Right hindlimb (tissue), 1 donor: ENCODE results near the gene TRMO.
"Not testable (repeated sequence)": the region's sequence is repeated elsewhere in the genome, so short reads cannot be mapped to it uniquely, and the experiment has no call there.

Experiments
- DNase-seq: peaks from one replicate; pipeline ENCODE4 v3.0.0-alpha.2; 2018

Gene TRMO

GRCh38 chr9:97921959-97922724, at the start of gene TRMO:
TRMO (minus strand) TSS chr9:97922500; CDS start chr9:97922493, 7 bp downstream.
- DNase-seq = peak; percentile 98

DNA sequence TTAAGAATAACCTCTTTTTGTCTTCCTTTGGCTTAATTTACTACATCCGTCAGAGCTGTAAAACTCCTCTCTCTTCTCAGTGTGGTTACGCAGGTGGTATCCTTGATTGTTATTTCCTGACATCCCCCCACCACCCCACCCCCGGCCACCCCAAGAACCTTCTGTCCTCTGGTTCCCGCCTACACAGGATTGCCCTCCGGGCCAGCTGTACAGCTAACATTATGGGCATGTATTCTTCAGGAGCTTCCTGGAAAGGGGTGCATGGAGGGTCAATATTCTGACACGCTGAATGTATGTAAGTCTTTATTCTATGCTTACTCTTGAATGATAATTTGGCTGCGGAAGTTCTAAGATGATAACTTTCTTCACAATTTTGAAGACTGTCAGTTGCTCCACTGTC, 47.9 kb upstream of the TRMO start:
- DNase-seq = no peak

- DNase-seq = no peak
Observed at GRCh38 chr9:97969014-97969413, 46.7 kb upstream of the TRMO start.

DNA sequence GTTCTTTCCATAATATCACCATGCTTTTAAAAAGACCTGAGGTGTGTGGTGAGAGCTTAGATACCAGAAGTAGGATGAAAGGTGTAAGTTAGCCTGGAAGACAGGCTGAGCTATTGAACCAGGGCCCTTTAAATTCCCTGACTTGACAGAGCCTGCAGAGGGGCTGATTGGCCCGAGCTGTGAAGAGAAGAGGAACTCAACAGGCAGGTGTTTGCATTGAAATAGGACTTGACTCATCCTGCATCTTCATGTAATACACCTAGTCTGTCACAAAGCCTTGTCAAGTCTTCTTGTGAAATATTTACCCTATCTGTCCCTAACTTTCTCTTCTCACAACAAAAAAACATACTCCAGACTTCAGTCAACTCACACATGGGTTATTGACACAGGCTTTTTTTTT, 44.2 kb upstream of the TRMO start:
- DNase-seq = no peak

DNA sequence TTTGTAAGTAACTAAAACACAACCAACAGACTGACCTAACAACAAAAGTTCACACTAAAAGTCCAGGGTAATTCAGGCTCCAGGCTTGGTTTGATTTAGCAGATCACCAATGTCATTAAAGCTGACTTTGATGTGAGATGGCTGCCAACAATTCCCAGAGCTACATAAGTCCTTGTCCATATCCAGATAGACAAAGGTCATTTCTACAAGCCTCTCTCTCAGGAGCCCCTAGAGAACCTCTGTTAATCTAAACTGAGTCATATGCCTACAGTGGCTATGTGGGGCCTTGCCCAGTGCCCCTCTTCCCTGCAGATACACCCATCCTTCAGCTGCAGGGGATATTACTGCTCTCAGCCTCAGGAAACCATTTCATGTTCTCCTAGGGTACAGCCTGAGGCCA, 42.6 kb upstream of the TRMO start:
- no peak for DNase-seq

DNA sequence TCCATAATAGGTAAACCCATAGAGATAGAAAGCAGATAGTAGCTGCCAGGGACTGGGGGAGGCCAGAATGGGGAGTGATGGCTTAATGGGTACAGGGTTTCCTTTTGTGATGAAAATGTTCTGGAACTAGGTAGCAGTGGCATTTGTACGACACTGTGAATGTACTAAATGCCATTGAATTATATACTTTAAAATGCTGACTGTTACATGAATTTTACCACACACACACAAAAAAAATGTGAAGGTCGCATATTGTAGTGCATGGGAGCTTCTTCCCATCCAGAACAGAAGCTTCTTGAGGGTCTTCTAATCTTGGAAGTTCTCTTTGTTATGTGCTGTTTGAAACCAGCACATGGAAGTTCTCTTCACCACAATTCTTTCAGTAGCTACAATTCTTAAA, 40.9 kb upstream of the TRMO start:
- DNase-seq = no peak

GRCh38 chr9:97962575-97962974, 40.3 kb upstream of the TRMO start:
- no peak for DNase-seq

DNA sequence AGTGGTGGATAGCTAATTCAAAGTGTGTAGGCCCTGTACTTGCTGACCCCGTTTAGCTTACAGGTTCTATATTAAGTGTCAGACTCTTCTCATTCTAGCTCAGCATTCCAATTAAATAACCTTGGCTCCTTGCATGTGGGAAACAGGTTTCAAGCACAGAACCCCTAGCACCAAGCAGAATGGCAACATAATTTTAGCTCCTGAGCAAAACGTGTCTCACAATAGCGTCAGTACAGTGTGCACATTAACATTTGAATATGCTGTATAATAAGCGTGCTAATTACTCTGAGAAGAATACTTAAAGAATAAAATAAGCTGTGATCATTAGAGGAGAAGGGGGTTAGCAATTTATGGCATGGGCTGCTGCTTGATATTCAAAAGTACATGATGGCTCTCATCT, 39.8 kb upstream of the TRMO start:
- no peak for DNase-seq

DNA sequence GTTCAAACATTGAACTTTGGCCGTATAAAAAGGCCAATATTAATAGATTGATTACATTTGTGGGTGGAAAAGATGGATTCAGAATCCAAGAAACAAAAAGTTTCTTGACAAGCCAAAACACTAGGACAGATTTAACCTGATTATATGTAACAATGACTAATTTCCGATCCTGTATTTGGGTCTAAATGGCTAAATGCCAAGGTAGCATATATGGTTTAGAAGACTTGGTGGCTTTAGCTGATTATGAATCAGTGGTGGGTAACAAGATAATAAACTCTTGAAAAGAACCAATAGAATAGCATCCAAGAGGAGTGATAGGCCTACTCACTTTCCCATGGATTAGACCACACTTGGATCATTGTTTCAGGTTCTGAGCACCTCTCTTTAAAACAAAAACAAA, 39.1 kb upstream of the TRMO start:
- no peak for DNase-seq

DNA sequence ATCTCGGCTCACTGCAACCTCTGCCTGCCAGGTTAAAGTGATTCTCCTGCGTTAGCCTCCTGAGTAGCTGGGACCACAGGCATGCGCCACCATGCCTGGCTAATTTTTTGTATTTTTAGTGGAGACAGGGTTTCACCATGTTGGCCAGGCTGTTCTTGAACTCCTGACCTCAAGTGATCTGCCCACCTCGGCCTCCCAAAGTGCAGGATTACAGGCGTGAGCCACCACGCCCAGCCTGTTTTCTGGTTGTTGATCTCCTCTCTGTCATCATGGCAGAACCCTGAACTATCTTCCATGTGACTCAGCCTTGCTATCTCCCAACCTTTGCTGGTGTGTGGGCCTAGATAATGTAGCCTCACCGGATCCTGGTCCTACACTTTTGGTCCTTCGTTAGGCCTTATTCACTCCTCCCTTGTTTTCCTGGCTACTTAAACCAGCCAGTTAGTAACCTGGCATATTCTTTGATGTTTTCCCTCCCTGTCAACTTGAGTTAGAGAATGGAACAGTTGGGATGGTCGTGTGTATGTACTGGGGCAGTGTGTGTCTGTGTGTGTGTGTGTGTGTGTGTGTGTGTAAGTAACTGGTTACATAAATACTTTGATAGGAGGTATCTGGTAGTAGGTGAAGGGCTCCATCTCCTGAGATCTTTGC, 38.5 kb upstream of the TRMO start:
- DNase-seq = not testable (repeated sequence)

GRCh38 chr9:97959585-97959984, 37.3 kb upstream of the TRMO start:
- no peak for DNase-seq

DNA sequence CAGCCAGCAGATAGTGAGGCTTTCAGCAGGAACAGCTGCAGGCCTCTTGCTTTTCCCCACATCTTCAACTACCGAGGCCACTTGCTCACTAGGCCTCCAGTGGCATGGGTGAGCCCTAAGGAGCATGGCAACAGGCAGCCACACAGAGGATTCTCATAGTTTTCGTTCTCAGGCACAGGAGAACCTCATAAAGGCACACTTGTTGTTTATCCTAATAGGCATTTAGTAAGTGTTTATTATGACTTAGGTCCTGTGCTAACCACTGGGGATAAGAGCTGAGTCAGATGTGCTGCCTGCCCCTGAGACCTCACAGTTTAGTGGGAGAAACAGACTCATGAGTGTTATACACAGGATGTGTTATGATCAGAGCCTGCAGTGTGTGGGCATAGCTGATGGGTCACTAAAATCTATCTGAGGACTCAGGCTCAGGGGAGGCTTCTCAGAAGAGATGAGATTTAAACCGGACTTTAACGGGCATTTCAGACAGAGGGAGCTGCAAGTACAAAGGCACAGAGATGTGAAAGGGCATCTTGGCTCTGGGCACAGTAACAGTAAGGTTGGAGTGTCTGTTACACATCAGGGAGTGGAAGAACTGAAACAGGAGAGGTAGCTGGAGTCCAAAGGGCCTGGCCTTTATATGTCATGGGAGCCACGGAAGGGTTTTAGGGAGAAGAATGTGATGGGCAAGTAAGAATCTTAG, 36.7 kb upstream of the TRMO start:
- DNase-seq = no peak

GRCh38 chr9:97956331-97956730, 34.0 kb upstream of the TRMO start:
- DNase-seq = no peak

GRCh38 chr9:97954550-97954989, 32.3 kb upstream of the TRMO start:
- DNase-seq = no peak

GRCh38 chr9:97950873-97951272, 28.6 kb upstream of the TRMO start:
- DNase-seq = not testable (repeated sequence)

DNA sequence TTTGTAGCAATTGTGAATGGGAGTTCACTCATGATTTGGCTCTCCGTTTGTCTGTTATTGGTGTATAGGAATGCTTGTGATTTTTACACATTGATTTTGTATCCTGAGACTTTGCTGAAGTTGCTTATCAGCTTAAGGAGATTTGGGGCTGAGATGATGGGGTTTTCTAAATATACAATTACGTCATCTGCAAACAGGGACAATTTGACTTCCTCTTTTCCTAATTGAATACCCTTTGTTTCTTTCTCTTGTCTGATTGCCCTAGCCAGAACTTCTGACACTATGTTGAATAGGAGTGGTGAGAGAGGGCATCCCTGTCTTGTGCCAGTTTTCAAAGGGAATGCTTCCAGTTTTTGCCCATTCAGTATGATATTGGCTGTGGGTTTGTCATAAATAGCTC, 24.8 kb upstream of the TRMO start:
- not testable (repeated sequence) for DNase-seq

GRCh38 chr9:97945470-97945869, 23.2 kb upstream of the TRMO start:
- DNase-seq = not testable (repeated sequence)

DNA sequence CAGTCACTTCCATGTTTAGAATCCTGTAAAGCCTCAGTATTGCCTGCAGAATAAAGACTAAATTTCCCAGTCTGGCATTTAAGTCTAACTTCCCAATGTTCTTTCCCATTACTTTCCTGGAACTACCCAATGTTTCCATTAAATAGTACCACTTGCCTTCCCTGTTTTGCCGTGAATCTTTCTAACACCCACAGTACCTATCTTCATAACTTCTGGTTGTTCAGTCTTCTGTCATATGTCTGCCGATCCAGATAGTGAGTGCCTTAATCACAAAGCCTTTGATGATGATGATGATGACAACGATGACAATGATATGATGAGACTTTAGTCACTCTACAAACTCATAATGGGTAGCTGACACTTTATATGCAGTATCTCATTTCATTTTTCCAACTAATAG, 22.3 kb upstream of the TRMO start:
- no peak for DNase-seq

GRCh38 chr9:97943308-97943855, 21.1 kb upstream of the TRMO start:
- no peak for DNase-seq

- no peak for DNase-seq
Observed at GRCh38 chr9:97941323-97941722, 19.0 kb upstream of the TRMO start.

DNA sequence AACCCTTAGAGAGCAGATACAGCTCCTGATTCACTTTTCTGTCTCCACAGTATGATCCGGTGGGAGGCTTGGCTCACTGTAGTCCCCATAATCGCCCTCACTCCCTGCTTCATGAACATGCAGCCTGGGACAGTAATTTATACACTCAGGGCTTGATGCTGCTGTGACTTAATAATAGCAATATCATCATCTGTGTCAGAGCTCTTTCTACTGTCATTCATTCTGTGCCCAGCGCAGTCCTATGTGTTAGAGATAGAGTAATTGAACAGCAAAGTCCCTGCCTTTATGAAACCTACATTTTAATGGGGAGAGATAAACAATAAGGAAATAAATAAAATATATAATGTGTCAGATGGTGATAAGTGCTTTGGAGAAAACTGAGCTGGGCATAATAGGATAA, 18.4 kb upstream of the TRMO start:
- no peak for DNase-seq

GRCh38 chr9:97940233-97940632, 17.9 kb upstream of the TRMO start:
- no peak for DNase-seq

DNA sequence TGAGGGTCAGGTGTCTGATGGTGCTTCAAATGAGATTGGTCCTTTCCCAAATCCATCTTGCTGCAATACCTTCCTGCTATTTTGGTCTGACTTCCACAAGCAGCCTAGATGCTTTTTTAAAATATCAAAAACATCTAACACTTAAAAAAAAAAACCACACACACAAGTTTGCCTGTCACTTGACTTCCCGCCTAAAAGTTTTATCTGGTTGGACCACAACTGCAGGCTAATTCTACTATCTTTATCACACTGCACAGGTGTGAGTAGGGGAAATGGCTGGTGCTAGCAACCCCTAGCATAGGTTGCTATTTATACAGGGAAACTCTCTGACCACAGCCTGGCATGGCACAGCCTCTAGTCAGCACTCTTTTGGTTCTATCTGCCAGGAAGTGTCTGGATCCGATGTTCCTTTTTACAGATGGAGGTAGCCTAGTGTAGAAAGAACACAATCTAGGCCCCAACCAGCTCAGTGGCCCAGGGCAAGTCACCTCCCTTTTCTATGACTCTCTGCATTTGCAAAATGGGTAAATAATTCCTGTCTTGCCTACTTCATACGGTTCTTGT, 15.9 kb upstream of the TRMO start, which contains the start of gene HEMGN:
Gene HEMGN, minus strand, starts transcription at position 92 of the 564 bp plus-strand sequence. Its CDS starts 36 bp downstream, at position 56.
- no peak for DNase-seq
